Endothelial cell (in vitro differentiated cells): ENCODE measurements around the gene RBM27. TPM values are rescaled to one million over a fixed set of nuclear protein-coding genes. Genes with fewer than 3 reads are reported as not detected.

Experiments
- DNase-seq: peaks from one replicate; pipeline ENCODE4 v3.0.0; 2021; ENCODE audit warnings: low spot score
- H3K27ac Mint-ChIP-seq: one replicate; pipeline ENCODE4 v1.8.0; 2021; ENCODE audit warnings: mixed read lengths, inconsistent platforms; ENCODE audit not compliant: unreplicated experiment
- H3K27me3 Mint-ChIP-seq: one replicate; pipeline ENCODE4 v1.8.0; 2021; ENCODE audit warnings: mild to moderate bottlenecking, moderate library complexity, mixed read lengths, inconsistent platforms; ENCODE audit not compliant: unreplicated experiment
- H3K36me3 Mint-ChIP-seq: one replicate; pipeline ENCODE4 v1.8.0; 2021; ENCODE audit warnings: mild to moderate bottlenecking, low read depth, mixed read lengths, inconsistent platforms; ENCODE audit not compliant: unreplicated experiment
- H3K4me1 Mint-ChIP-seq: one replicate; pipeline ENCODE4 v1.8.0; 2021; ENCODE audit warnings: mild to moderate bottlenecking, mixed read lengths, inconsistent platforms; ENCODE audit not compliant: unreplicated experiment
- H3K4me3 Mint-ChIP-seq: one replicate; pipeline ENCODE4 v1.8.0; 2021; ENCODE audit warnings: mild to moderate bottlenecking, mixed read lengths, inconsistent platforms; ENCODE audit not compliant: unreplicated experiment
- H3K9me3 Mint-ChIP-seq: one replicate; pipeline ENCODE4 v1.8.0; 2021; ENCODE audit warnings: mixed read lengths, inconsistent platforms; ENCODE audit not compliant: unreplicated experiment
- CTCF ChIP-seq: fragments of 200-600 bp; sonication (generic); IDR thresholded peaks from one replicate; pipeline ENCODE4 v1.5.0; 2021; ENCODE audit warnings: antibody characterized with exemption; ENCODE audit not compliant: unreplicated experiment
- long read RNA-seq: library from polyadenylated mRNA; unstranded; transcript quantifications from one replicate; pipeline ENCODE4 v2.0.0, GENCODE V29; 2020; ENCODE audit not compliant: unreplicated experiment
- total RNA-seq: library from RNA; stranded (reverse); fragmentation: NEBNext Ultra II Directional; extraction: Animal tissue kit (Norgen Biotek cat#: 25700); gene quantifications from one replicate; pipeline ENCODE4 v1.2.1, GENCODE V29; 2021; ENCODE audit not compliant: unreplicated experiment

The RBM27 gene
- 15.2 TPM for total RNA-seq
- long read RNA-seq, partial matches to known transcripts: 4 of 5 reads
- long read RNA-seq, other reads (novel, unspliced or antisense): 1 of 5 reads

- peak; percentile 97 for DNase-seq
- peaks cover 1% of the 10 kb centered on the region for H3K27me3 Mint-ChIP-seq
- no peaks in the 10 kb centered on the region for H3K4me1 Mint-ChIP-seq
- H3K9me3 Mint-ChIP-seq: no peaks in the 10 kb centered on the region
- H3K4me3 Mint-ChIP-seq: no peak within 1 kb of the TSS
- H3K36me3 Mint-ChIP-seq: no peaks in the 10 kb centered on the region
- no peak for TF ChIP-seq CTCF
- H3K27ac Mint-ChIP-seq: no peak within 1 kb of the TSS
Observed at GRCh38 chr5:146203011-146203871, at the start of gene RBM27. Gene RBM27 (plus strand): TSS chr5:146203605. CDS start chr5:146203766, 161 bp downstream.

- H3K4me1 Mint-ChIP-seq: no peaks in the 10 kb centered on the region
- no peaks in the 10 kb centered on the region for H3K9me3 Mint-ChIP-seq
- peaks cover 1% of the 10 kb centered on the region for H3K27me3 Mint-ChIP-seq
- TF ChIP-seq CTCF: no peak
- peaks cover 22% of the 10 kb centered on the region for H3K36me3 Mint-ChIP-seq
- H3K4me3 Mint-ChIP-seq: no peak overlapping the region
- DNase-seq: no peak
- H3K27ac Mint-ChIP-seq: no peak overlapping the region
Observed at GRCh38 chr5:146158255-146158654, 45.1 kb upstream of the RBM27 start.

- H3K4me3 Mint-ChIP-seq: no peak overlapping the region
- H3K9me3 Mint-ChIP-seq: no peaks in the 10 kb centered on the region
- peaks cover 17% of the 10 kb centered on the region for H3K36me3 Mint-ChIP-seq
- H3K4me1 Mint-ChIP-seq: no peaks in the 10 kb centered on the region
- no peak overlapping the region for H3K27ac Mint-ChIP-seq
- TF ChIP-seq CTCF: no peak
- peaks cover 1% of the 10 kb centered on the region for H3K27me3 Mint-ChIP-seq
- no peak for DNase-seq
Observed at GRCh38 chr5:146164382-146164781, 39.0 kb upstream of the RBM27 start.

- Mint-ChIP-seq H3K4me1 (no peaks in the 10 kb centered on the region), H3K9me3 (no peaks in the 10 kb centered on the region), H3K36me3 (peaks cover 26% of the 10 kb centered on the region), H3K27ac (no peak overlapping the region), H3K27me3 (peaks cover 1% of the 10 kb centered on the region), H3K4me3 (no peak overlapping the region)
- no peak for TF ChIP-seq CTCF
- no peak for DNase-seq
Observed at GRCh38 chr5:146165460-146165859, 37.9 kb upstream of the RBM27 start.

GRCh38 chr5:146165903-146166302 is 37.5 kb upstream of the RBM27 start:
- H3K4me1 Mint-ChIP-seq: no peaks in the 10 kb centered on the region
- H3K27ac Mint-ChIP-seq: no peak overlapping the region
- TF ChIP-seq CTCF: no peak
- no peaks in the 10 kb centered on the region for H3K9me3 Mint-ChIP-seq
- H3K27me3 Mint-ChIP-seq: peaks cover 1% of the 10 kb centered on the region
- DNase-seq: no peak
- H3K4me3 Mint-ChIP-seq: no peak overlapping the region
- H3K36me3 Mint-ChIP-seq: peaks cover 29% of the 10 kb centered on the region
